HG03066 (cell line): ENCODE data around the gene CMA1.
"Not testable (repeated sequence)": the region's sequence is repeated elsewhere in the genome, so short reads cannot be mapped to it uniquely, and the experiment has no call there.

Experiments used
- ATAC-seq: cut with Tn5 transposase; IDR thresholded peaks from one replicate; pipeline ENCODE4 v1.9.1; 2021; ENCODE audit warnings: low read depth; ENCODE audit not compliant: unreplicated experiment

Gene CMA1

GRCh38 chr14:24470450-24470849, 37.6 kb downstream of the CMA1 start:
- not testable (repeated sequence) for ATAC-seq

- ATAC-seq: no peak
Observed at GRCh38 chr14:24465805-24466204, 42.3 kb downstream of the CMA1 start.

GRCh38 chr14:24465368-24465767, 42.7 kb downstream of the CMA1 start:
- no peak for ATAC-seq

- no peak for ATAC-seq
Observed at GRCh38 chr14:24463884-24464785, 43.9 kb downstream of the CMA1 start.

- ATAC-seq: no peak
Observed at GRCh38 chr14:24463017-24463883, 44.8 kb downstream of the CMA1 start.

GRCh38 chr14:24461336-24461735, 46.7 kb downstream of the CMA1 start:
- ATAC-seq: no peak

GRCh38 chr14:24459331-24459730, 48.7 kb downstream of the CMA1 start:
- no peak for ATAC-seq

GRCh38 chr14:24458736-24459135, 49.3 kb downstream of the CMA1 start:
- no peak for ATAC-seq

- no peak for ATAC-seq
Observed at GRCh38 chr14:24456980-24457379, 51.1 kb downstream of the CMA1 start.
